ENCODE data around the gene LBH.

DNA sequence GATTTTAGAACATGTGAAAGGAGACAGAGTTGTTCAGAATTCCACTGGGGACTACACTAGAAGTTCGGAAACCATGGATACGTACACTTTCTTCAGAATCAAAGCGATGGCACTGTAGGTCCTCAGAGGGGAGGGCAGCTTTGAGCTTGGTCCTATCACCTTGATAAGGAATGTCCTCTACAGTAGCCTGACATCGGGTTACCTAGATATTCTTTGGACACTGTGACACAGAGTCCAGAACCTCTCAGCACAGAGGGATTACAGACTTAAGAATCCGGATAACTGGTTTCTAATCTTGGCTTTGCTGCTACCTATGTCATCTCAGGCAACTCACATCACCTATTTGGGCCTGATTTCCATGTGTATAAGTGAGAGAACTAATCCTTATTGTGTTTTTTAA, 14.0 kb downstream of the LBH start:
- TF ChIP-seq, protein P1, sequence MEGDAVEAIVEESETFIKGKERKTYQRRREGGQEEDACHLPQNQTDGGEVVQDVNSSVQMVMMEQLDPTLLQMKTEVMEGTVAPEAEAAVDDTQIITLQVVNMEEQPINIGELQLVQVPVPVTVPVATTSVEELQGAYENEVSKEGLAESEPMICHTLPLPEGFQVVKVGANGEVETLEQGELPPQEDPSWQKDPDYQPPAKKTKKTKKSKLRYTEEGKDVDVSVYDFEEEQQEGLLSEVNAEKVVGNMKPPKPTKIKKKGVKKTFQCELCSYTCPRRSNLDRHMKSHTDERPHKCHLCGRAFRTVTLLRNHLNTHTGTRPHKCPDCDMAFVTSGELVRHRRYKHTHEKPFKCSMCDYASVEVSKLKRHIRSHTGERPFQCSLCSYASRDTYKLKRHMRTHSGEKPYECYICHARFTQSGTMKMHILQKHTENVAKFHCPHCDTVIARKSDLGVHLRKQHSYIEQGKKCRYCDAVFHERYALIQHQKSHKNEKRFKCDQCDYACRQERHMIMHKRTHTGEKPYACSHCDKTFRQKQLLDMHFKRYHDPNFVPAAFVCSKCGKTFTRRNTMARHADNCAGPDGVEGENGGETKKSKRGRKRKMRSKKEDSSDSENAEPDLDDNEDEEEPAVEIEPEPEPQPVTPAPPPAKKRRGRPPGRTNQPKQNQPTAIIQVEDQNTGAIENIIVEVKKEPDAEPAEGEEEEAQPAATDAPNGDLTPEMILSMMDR (IDR thresholded peaks at IDR 0.05), result no peak
- no peak for TF ChIP-seq POLR2A (IDR thresholded peaks at IDR 0.05)

Data from lower leg skin (tissue), 3 donors.